ENCODE results near the gene MYO1B. TPM values are rescaled to one million over a fixed set of nuclear protein-coding genes. Genes with fewer than 3 reads are reported as not detected.

Gene MYO1B
- total and polyA plus RNA-seq, 10 of the 15 experiments (the other 5 are each of a cell fraction or from before 2014, with no cell fraction given): 0.10 to 4.2 (median 1.6) TPM

GRCh38 chr2:191200910-191201309 is 44.3 kb upstream of the MYO1B start (continued):
- TF ChIP-seq NFIC (IDR thresholded peaks at IDR 0.05; ENCODE audit: low read depth, low read length): no peak
- no peak for TF ChIP-seq TARDBP (IDR thresholded peaks at IDR 0.05; ENCODE audit: borderline replicate concordance)
- TF ChIP-seq PAX8 (IDR thresholded peaks at IDR 0.05): no peak

DNA sequence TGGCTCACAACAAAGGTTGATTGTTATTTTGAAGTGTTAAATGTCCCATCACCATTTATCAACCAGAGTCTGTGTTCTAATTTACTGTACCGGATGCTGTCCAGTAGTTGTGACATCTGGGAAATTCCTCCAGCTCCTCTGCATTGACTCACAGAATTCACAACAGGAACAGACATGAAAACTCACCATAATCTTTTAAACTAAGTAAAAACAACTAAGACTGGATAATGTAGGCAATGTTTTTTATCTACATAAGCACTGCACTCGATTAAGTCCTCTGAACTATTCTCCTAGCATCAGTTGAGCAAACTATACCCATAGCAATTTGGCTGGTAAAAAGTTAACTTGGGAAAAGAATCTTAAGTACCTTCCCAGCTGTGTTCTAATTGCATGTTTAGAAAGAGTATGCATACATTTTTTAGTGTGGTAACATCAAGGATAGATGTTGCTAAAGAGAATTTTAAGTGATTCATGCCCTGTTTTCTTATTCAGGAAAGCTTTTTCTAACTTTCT is 42.9 kb upstream of the MYO1B start:
- intact Hi-C loops (cut with micrococcal nuclease; ENCODE audit: unreplicated experiment) (no loop called here), in situ Hi-C loops (cut with MboI) (no loop called here)
- DNase-seq (ENCODE audit: low read depth, low spot score) (no peak), FAIRE-seq (no peak), ATAC-seq (peak; percentile 46)
- Histone ChIP-seq H4K20me1 (ENCODE audit: control insufficient read depth, insufficient read depth) (no peaks in the 10 kb centered on the region), H3K27me3 (replicated peaks in 1 of 2; ENCODE audit: control insufficient read depth in 2 of 2, insufficient read depth in 2 of 2, low read length in 1 of 2) (no peaks in the 10 kb centered on the region), H3K27ac (ENCODE audit: control insufficient read depth, insufficient read depth) (no peak overlapping the region), H3K4me3 (no peak overlapping the region), H2AFZ (ENCODE audit: control insufficient read depth, low read depth, low read length) (no peak overlapping the region), H3K79me2 (ENCODE audit: control insufficient read depth, insufficient read depth, low read length) (no peaks in the 10 kb centered on the region), H3K36me3 (ENCODE audit: control insufficient read depth in 2 of 2, insufficient read depth in 2 of 2, low read length in 1 of 2) (no peaks in the 10 kb centered on the region), H3K9me3 (replicated peaks; ENCODE audit: control insufficient read depth, insufficient read depth, low read length) (no peaks in the 10 kb centered on the region; the same call in 2 of the 3 replicates), H3K4me2 (ENCODE audit: control insufficient read depth, insufficient read depth) (no peak overlapping the region), H3K9ac (ENCODE audit: control insufficient read depth, insufficient read depth, low read length) (no peak overlapping the region), H3K4me1 (ENCODE audit: control insufficient read depth, insufficient read depth, low read length) (no peaks in the 10 kb centered on the region)
- CTCF ChIA-PET: no interaction called here
- TF ChIP-seq MXI1 (IDR thresholded peaks at IDR 0.05; ENCODE audit: low read depth, low read length) (no peak), ZNF217 (IDR thresholded peaks at IDR 0.05) (no peak), RCOR1 (conservative IDR thresholded peaks at IDR 0.05; ENCODE audit: low read depth, low read length) (no peak), CBX5 (IDR thresholded peaks at IDR 0.05; ENCODE audit: low read depth) (no peak), HDGF (IDR thresholded peaks at IDR 0.05) (no peak), ZNF24 (IDR thresholded peaks at IDR 0.05) (no peak), MLLT1 (IDR thresholded peaks at IDR 0.05) (no peak), BACH1 (IDR thresholded peaks at IDR 0.05; ENCODE audit: borderline replicate concordance) (no peak), CUX1 (IDR thresholded peaks at IDR 0.05; ENCODE audit: insufficient replicate concordance, low read depth, low read length) (no peak), NFXL1 (IDR thresholded peaks at IDR 0.05; ENCODE audit: borderline replicate concordance) (no peak), NR2C1 (IDR thresholded peaks at IDR 0.05) (no peak), BCL11A (IDR thresholded peaks at IDR 0.05; ENCODE audit: low read depth, low read length) (no peak), EP300 (IDR thresholded peaks at IDR 0.05; ENCODE audit: borderline replicate concordance in 1 of 2, control insufficient read depth in 1 of 2, low read depth in 2 of 2, low read length in 2 of 2) (no peak)
- TF ChIP-seq, protein P1, sequence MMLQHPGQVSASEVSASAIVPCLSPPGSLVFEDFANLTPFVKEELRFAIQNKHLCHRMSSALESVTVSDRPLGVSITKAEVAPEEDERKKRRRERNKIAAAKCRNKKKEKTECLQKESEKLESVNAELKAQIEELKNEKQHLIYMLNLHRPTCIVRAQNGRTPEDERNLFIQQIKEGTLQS (IDR thresholded peaks at IDR 0.05; ENCODE audit: borderline replicate concordance, extremely low read depth, low read depth, low read length): no peak
- SMC1A ChIA-PET (ENCODE audit: uncharacterized antibody, unreplicated experiment): interaction anchor here (1.1 kb wide), 1 partner anchor 15 kb away, joined by 3 read pairs; no protein-coding TSS in a partner anchor
- POLR2A ChIA-PET: no interaction called here
- 49% methylated on average over 2 of the region's 2 CpGs for WGBS (ENCODE audit: insufficient coverage, insufficient replicate concordance, low lambda C conversion rate, missing lambda C conversion rate)
- RAD21 ChIA-PET (ENCODE audit: unreplicated experiment): no interaction called here
- no TSS peak for BruUV-seq (replicated peaks)

Data from GM12878 (cell line).